Activated naive CD4-positive, alpha-beta T cell treated with Interleukin-2 at 50 U/mL for 16 hours (primary cell): Measurements from ENCODE around the gene IKZF1.
A peak's percentile ranks its signal among the peaks of the same experiment; 100 is the strongest.

ENCODE experiments used
- DNase-seq: peaks from one replicate; pipeline ENCODE4 v3.0.0-alpha.2; 2020

The IKZF1 gene

DNA sequence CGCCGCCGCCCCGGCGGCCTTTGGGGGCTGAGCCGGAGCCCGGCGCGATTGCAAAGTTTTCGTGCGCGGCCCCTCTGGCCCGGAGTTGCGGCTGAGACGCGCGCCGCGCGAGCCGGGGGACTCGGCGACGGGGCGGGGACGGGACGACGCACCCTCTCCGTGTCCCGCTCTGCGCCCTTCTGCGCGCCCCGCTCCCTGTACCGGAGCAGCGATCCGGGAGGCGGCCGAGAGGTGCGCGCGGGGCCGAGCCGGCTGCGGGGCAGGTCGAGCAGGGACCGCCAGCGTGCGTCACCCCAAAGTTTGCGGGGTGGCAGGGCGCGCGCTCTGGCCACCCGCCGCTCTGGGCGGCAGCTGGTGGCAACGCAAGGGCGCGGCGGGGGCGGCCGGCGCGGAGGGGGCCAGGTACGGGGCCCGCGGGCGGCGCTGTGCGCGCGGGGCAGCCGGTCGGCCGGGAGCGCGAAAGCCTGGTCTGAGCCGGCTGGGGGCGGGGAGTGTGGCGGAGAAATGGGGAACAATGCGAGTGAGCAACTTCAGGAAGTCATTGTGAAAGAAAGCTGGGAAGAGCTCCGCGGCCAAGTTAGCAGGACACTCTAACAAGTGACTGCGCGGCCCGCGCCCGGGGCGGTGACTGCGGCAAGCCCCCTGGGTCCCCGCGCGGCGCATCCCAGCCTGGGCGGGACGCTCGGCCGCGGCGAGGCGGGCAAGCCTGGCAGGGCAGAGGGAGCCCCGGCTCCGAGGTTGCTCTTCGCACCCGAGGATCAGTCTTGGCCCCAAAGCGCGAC lies at the start of gene IKZF1:
IKZF1 (plus strand) TSS at position 588 of the 782 bp plus-strand sequence. CDS start 14,346 bp downstream, outside the sequence.
- DNase-seq = peak; percentile 67

DNA sequence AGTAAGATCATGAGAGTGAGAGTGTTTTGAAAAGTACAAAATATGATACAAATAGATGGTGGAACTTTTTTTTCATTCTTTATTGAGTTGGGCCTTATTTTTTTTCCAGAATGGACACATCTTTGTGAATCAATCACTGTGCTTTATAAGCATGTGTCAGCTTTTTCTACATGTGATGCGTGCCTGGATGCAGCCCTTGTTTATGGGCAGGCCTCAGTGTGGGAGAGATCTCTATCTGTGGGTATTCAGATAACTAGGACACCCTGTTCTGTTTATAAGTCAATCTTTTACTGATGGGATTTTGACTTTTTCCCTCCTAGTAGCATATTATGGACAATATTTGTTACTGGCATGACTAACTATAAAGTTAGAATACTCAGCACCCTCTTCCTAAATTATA lies 42.9 kb upstream of the IKZF1 start:
- peak; percentile 40 for DNase-seq

DNA sequence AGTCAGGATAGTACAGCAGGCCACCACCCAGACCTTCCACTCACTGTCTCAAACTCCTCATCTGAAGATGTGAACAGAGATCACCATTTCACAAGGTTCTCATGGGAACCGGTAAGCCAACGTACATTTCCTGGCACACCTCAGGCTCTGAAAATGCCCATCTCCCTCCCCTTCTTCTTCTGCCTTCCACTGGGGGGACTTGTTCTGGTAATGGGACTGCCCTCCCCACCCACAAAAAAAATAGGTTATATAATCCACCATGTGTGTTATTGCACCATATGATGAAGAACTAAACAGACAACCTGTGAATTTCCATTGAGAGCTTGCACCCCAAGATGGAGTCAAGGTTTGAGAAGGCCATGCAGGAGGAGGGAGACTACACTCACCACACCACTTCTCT lies 42.1 kb upstream of the IKZF1 start:
- no peak for DNase-seq

DNA sequence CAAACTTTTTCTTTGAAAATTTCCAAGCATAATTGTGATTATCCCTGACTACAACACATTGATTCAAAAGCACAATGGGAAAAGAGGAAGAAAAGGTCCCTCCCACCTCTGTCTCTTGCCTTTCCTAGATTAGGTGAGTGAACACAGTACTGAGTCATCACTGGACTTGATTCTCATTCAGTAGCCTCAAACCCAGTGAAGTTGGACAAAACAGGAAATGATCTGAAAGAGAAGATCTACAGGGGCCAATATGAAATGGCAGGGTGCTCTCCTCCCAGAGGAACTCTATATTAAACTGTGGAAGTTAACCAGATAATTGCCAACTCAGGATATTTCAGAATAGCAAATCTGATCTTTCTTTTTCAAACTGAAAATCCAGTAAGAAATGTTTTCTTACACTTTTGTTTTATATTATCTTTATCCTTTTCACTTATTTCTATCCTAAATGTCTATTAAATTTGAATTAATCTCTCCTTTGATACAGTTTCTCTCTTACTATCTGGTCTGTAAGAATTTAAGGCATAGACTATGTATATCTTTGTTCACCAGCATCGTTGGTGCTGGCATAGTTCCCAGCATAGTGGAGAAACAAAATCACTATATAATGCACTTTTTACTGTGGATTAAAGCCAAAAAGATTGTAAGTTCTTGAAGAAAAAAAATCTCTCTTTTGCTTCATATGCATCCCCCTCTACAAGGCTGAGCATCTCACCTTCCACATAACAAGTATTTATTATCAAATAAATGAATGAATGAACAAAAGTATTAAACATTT lies 41.4 kb upstream of the IKZF1 start:
- DNase-seq = no peak

DNA sequence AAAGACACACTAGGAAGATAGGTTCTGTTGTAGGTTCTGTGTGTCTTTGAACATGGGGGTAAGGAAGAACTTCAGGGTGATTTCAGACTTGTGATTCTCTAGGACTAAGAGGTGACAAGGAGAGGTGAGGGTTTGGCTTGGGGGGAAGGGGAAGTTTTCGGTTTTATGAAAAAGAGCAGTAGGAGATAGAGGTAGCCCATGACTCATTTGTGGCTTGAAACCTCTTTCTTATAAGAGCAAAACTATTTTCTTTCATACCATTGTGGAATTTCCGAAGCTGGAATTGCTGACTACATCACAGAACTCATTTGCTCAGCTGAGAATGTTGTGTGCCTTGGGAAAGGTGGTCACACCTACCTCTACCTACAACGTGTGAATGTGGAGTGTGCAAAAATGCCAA lies 39.6 kb upstream of the IKZF1 start:
- peak; percentile 45 for DNase-seq

DNA sequence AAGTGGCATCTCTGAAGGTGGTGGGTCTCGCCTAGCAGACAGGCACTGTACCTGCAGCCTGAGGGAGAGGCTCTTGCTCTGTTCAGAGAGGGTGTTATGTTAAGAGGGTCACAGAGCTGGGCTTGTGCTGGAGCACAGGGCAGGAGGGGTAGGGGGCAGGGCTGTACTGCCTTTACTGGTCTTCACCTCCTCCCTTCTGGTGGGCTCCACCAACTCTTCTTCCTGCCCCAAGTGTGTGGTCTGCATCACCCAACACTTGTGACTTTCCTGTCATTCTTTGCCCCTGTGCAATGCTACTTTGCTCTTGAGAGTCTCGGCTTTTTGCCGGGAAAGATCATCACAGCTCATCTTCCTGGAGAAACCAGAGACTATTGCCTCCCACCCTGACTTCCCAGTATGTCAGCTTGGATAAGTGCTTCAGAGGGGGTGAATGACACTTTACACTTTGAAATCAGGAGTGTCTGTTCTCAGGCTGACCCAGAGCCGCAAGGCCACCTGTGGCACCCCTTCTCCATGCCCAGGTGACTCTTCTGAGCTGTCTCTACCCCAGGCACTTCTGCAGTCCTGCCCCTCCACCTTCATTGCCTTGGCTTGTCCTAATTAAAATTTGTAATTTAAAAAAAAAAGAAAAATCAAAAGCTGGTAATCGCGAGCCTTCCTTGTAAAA lies 38.4 kb upstream of the IKZF1 start:
- no peak for DNase-seq

DNA sequence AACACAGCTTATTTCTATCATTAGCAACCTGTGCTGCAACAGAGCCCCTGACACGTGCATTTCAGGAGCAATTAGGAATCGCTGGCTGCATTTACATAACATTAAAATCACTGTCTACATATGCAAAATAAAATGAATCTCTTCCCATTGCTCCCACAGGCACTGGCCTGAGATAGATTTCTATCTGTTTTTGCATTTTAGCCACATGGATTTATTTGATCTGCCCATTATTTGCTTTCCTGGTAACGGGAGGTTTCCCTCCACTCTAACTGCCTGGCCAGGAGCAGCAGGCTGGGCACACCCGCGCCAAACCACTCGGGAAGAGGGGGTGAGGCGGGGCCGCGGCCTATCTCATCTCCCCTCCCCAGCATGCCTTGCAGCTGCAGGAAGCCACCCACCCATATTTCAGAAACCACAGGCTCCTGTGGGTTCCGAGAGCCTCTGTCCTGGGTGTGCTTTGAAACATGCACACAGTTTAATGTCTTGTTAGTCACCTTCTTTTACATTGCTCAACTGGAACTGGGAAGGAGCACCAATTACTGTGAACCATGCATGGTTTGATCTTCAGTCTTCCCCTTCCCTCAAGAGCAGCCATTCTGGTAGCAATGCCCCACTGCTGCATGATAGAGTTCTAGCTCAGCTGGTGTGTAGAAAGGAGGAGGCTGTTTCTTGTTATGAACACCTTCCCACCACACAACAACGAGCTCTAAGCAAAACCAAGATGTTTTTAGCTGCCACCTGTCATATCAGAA lies 37.7 kb upstream of the IKZF1 start:
- DNase-seq = peak; percentile 80

DNA sequence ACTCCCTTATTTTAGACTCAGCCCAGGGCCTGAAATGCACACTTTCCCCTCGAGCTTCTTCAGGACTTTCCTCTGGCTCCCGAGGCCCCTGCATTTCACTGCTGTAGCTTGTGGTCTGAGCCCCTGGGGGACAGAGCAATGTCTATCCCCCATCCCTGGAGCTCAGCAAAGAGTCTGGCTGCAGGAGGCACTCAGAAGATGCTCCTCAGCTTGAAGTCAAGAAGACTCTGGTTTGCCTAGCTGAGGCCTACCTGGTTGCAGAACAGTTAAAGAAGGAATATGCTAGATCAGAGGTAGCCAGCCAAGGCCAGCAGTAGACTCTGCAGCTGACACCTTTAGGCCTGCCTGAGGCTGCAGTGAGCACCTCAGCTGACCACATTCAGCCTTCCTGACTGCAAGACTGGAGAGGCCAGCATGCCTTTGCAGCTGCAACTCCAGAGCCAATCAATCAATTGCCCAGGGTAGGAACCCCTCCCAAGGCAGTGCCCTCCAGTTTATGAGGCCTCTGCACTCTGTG lies 36.9 kb upstream of the IKZF1 start:
- no peak for DNase-seq

DNA sequence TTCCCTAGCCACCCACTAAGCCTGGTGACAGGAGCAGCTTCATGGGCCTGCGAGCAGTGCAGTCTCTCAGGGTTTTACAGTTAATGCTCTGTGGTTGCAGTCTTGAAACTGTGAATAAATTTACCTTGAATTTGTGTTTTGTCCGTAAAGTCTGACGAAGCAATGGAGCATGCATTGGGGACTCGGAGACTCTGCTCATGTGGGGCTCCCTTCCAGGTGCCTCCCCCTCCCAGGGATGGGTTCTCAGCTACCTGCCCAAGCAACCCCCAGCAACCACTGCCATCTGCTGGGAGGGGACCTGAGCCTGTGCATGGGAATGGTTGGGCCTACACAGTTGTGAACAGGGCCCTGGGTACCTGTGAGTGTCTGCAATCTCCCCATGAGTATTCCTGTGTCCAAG lies 36.3 kb upstream of the IKZF1 start:
- no peak for DNase-seq

DNA sequence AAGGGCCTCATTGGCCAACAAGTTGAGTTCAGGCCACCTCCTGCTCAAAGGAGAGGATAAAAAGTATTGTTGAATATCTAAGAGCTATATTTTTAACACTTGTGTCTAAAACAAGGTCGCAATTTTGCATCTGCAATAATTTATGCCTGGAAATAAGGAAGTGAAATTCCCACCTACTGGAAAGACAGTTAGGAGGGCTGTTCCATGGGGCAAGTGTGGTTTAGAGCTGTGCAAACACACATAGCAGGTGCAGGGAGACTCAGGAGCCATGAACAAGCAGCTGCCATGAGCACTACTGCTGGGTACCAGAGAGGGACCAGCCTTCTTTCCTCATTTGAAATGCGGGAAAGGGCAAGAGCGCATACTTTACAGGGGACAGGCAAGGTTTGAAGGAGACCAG lies 35.5 kb upstream of the IKZF1 start:
- no peak for DNase-seq

DNA sequence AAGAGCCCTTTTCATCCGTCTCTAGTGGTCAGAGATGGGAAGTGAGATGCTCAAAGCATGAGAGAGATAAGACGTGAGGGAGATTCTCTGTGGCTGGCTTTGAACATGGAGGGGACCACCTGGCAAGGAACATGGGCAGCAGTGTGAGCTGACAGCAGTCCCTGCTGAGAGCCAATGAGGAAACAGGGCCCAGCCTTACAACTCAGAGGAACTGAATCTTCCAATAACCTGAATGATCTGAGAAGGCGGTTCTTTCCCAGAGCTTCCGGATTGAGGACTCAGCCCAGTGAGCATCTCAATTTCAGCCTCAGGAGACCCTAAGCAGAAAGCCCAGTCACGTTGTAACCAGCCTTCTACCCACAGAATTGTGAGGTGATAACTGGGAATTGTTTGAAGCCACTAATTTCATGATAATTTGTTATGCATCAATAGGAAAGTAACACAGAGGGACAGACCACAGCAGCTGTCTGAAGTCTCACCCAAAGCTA lies 33.9 kb upstream of the IKZF1 start:
- DNase-seq = no peak

DNA sequence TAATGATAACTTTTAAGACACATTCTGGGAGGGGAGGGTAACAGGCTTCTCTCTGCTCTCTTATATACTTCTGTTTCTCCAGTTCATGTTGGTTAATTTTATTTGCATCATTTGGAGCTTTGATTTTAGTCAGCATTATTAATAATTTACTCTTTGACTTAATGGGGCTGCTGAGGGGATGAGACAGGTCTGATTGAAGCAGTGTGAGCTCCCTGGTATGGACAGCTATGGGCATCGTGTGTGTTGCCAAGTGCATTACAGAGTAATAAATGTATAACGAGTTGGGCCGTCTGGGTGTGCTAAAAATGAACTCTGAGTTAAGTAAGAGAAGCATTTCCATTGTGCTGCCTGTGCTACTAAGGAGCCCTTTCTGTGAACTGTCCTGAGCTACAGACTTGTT lies 31.7 kb upstream of the IKZF1 start:
- no peak for DNase-seq

DNA sequence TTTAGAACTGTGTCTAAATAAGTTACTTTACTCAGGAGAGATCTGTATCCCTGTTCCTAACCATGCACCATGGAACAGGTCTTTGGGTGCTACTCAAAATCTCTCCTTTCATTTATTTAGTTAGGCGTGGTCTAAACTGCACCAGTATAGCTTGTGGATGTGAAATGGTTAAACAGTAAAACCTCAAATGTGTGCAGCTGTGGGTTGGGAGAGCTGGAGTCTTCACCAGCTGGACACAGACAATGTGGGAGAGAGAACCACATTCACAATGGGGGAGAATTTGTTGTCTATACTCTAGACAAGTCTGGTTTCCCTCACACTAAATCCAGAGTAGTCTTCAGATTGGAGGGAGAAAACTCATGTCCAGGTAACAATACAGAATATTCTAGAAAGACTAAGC lies 31.2 kb upstream of the IKZF1 start:
- DNase-seq = no peak

DNA sequence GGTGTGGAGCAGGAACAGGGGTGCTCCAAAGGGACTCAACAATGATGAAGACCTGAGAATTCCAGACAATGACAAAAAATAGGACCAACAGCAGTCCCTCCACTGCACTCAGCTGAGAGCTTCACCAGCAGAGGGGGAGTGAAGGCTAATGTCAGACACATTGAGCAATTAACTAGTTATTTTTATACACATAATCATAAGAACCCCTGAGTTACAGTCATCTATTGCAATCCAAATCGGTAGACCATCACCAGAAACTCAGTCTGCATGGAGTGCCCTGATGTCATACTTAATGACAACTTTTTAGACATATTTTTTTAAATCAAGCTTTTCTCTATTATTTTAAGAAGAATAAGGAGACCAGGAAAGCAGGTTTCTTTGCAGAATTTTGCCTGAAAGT lies 30.6 kb upstream of the IKZF1 start:
- DNase-seq = no peak

DNA sequence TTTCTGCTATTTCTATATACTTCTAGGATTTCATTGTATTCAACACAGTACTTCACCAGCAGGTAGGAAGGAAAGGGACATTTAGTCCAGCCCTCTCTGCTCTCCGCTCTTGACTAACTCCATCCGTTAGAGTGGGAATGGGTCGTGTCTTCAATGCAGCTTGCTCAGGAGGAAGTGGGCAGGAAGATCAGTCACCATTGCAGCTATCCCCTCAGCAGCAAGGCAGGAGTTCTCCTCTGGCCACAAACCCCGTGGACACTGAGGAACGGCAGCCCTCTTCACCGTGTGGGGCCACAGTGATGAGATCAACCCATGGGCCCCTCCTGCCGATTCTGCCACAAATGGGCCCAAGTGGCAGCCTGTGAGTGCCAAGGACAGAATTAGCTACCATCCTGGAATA lies 30.2 kb upstream of the IKZF1 start:
- DNase-seq = no peak

DNA sequence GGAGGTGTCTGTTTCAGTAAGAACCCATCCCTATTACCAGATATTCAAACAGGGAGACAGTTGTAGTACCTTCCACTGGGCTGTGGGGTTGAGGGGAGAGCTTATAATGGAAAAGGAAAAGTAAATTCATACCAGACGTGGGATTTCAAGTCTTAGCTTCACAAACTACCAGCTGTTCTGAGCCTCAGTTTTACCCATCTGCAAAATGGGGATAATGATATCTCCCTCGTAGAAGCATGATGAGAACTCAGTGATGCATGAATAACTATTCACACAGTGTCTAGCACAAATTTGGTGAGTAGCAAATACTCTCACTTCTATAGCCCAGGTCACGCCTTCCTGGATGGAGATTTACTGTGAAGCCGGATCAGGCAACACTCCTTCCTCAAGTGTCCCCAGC lies 29.1 kb upstream of the IKZF1 start:
- no peak for DNase-seq

DNA sequence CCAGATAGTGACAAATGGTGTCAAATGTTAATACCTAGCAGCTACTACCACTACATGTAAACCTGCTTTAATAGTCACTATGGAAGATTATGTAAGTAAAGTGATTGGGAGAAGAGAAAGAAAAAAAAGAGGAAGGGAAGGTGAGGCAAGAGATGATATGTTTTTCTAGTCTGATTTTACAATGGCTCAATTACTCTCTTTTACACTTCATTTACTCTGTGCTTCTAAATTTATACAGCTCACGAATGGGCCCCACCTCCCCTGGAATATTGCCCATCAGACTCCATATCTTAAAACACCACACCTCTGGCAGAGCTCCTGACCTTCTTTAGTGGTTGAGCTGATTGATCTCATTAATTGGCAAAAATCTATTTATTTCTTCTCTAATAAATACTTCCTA lies 28.0 kb upstream of the IKZF1 start:
- no peak for DNase-seq

DNA sequence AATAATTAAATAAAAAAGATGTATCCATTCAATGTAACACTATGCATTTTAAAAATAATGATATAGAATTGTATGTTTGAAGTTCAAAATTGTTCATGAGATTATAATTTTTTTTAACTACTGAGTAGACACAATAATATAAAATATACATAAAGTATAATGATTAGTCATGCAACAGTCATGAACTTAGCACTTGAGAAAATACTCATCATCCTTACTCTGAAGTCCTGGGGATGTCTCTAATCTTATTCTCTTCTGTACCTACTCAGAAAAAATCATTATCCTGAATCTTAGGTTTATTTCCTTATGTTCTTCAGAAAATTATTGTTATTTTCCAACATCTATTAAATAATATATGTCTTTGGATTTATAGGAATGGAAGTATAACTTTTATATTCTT lies 26.4 kb upstream of the IKZF1 start:
- no peak for DNase-seq

DNA sequence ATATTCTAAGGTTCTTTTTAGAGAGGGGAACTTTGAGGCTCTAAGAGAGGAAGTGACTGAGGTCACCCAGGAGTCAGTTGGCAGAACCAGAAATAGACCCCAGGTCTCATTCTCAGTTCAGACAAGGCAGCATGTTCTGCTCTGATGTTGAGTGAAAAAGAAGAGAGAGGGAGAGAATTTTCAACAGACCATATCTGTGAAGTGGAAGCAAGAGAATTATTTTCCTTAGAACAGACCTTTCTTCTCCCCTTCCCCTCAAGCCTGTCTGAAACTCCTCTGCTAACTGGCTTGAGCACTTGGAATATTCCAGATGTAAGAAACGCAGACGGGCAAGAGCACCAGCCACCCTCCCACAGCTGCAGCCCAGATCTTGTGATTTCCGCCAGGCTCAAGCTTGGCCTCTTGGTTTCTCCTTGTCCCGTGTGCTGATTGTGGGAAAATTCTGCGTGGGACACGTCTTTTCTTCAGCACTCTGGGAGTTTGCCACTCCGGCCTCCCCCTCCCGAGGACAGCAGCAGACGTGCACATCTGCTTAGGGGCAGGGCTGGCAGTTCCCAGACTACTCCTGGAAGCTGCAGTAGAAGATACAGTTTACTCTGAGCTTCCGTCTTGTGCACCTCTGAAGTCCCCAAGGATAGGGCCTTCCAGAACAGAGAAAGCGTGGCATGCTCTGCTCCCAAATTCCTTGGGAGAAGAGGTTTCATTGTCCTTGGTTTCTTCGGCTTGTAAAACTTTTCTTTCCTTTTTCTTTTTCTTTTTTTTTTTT lies 22.7 kb upstream of the IKZF1 start:
- no peak for DNase-seq

DNA sequence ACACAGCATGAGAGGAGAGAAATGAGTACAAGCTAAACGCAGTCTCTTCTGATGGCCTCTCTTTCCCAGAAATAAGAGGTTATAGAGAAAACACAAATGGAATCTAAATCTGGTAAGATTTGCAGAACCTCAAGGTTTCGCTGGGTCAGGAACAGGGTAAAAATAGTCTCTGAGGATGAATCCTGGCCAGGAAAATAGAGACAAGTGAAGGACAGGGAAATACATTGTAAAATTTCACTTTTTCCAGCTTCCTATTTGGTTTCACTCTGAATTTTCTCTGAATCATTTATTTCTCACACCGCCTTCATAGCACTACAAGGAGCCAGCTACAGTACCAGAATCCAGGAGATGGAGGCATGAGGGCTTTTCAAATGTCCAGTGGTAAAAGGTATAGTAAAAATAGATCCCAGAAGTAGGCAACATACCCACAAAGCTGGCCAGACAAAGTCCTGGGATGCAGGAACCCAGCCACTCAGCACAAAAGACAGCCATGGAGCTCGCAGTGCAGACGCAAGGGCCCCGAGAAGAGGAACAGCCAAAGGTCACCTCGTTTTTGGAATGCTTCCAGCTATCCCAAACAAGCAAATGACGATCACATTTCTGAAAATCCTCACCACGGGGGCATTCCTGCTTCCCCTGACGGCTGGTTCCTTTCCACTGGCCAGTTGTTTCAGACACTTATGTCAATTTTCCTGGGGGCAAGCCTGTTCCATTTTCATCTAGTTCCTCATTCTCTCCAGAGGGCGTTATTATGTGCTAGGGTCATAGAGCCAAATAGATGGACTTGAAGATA lies 21.5 kb upstream of the IKZF1 start:
- no peak for DNase-seq

DNA sequence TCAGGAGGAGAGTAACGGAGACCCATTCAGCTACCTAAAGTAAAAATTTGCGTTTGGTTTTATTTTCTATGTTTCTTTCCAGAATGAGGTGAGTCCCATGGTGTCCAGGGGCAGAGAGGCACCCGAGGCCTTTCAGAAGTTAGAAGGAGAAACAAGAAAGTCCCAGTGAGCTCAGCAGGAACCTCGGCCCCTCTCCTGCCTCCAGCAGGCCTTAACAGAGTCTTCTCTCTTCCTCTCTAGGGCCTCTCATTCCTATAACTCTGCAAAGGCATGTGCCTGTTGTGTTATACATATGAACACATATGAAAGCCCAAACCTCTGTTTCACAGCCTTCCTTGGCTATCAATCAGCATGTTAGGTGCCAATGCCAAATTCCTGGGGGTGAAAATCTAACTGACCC lies 20.8 kb upstream of the IKZF1 start:
- DNase-seq = no peak
